Measurements from ENCODE around the gene MDC1. TPM values are rescaled to one million over a fixed set of nuclear protein-coding genes. Genes with fewer than 3 reads are reported as not detected.

MDC1 gene
- total RNA-seq, 5 donors from 2014 or later (not counting 1 experiment from before 2014, with no cell fraction given): 42.3 to 69.7 (median 53.4) TPM

- H3K27me3 ChIP-seq (replicated peaks in 1 of 2; ENCODE audit: control insufficient read depth in 2 of 2, extremely low read depth in 1 of 2, insufficient read depth in 2 of 2, low read length in 1 of 2): no peaks in the 10 kb centered on the region
- DNase-seq (no peak), ATAC-seq (replicated peaks in 1 of 4) (no peak)
- H3K9me3 Mint-ChIP-seq: no peaks in the 10 kb centered on the region
- peak overlapping the region; percentile 69 to 71 for H3K4me3 ChIP-seq (ENCODE audit: control insufficient read depth in 1 of 2, extremely low read depth in 1 of 2, low read length in 1 of 2)
- no peaks in the 10 kb centered on the region for H3K9me3 ChIP-seq
- ChIA-PET POLR2A (interaction anchor here in 1 of 2 donors (0.7 to 1.2 kb wide), 6 partner anchors 28 to 184 kb away, joined by 3 to 14 read pairs (median 4); no protein-coding TSS in a partner anchor), CTCF (interaction anchor here (0.6 to 9.1 kb wide), 9 partner anchors 14 to 824 kb away, joined by 3 to 254 read pairs (median 3); partner anchors contain the start of gene DHX16 (in 1 of the 2))
- no peaks in the 10 kb centered on the region for H3K27me3 Mint-ChIP-seq
- 7% methylated on average over 5 of the region's 8 CpGs for WGBS (ENCODE audit: insufficient coverage)
- H3K27ac ChIP-seq (ENCODE audit: low read length): peak overlapping the region; percentile 93
- peaks cover 53 to 63% (median 54%) of the 10 kb centered on the region in 3 donors for H3K4me1 Mint-ChIP-seq
- peak overlapping the region; percentile 95 to 98 (median 97) for H3K4me3 Mint-ChIP-seq
- H3K36me3 Mint-ChIP-seq: peaks cover 34% of the 10 kb centered on the region
- peak overlapping the region; percentile 99 for H3K27ac Mint-ChIP-seq
- H3K36me3 ChIP-seq (ENCODE audit: control insufficient read depth in 2 of 2, extremely low read depth in 1 of 2, insufficient read depth in 1 of 2, low read length in 1 of 2): peaks cover 0 to 27% of the 10 kb centered on the region in 2 donors
- H3K4me1 ChIP-seq (ENCODE audit: control insufficient read depth in 1 of 2, extremely low read depth in 1 of 2, insufficient read depth in 2 of 2, low read length in 2 of 2): peaks cover 14 to 38% of the 10 kb centered on the region in 2 experiments
These were observed 277 bp downstream of the MDC1 start for GRCh38 chr6:30716879-30717128.

- Mint-ChIP-seq H3K27ac (no peak overlapping the region), H3K4me1 (peaks cover 44 to 56% (median 47%) of the 10 kb centered on the region in 3 donors), H3K4me3 (no peak overlapping the region), H3K27me3 (no peaks in the 10 kb centered on the region), H3K9me3 (no peaks in the 10 kb centered on the region), H3K36me3 (peaks cover 48% of the 10 kb centered on the region)
- Histone ChIP-seq H3K4me3 (ENCODE audit: control insufficient read depth in 1 of 2, extremely low read depth in 1 of 2, low read length in 1 of 2) (no peak overlapping the region), H3K9me3 (no peaks in the 10 kb centered on the region), H3K36me3 (ENCODE audit: control insufficient read depth in 2 of 2, extremely low read depth in 1 of 2, insufficient read depth in 1 of 2, low read length in 1 of 2) (peaks cover 0 to 45% of the 10 kb centered on the region in 2 donors), H3K27me3 (replicated peaks in 1 of 2; ENCODE audit: control insufficient read depth in 2 of 2, extremely low read depth in 1 of 2, insufficient read depth in 2 of 2, low read length in 1 of 2) (no peaks in the 10 kb centered on the region), H3K4me1 (ENCODE audit: control insufficient read depth in 1 of 2, extremely low read depth in 1 of 2, insufficient read depth in 2 of 2, low read length in 2 of 2) (peaks cover 6 to 30% of the 10 kb centered on the region in 2 experiments), H3K27ac (ENCODE audit: low read length) (no peak overlapping the region)
- POLR2A ChIA-PET: no interaction called here
- CTCF ChIA-PET: no interaction called here
- DNase-seq (no peak), ATAC-seq (replicated peaks in 1 of 4) (no peak)
- no CpG with 5 or more reads among the region's 1 CpG for WGBS (ENCODE audit: insufficient coverage)
These were observed 2.8 kb downstream of the MDC1 start for GRCh38 chr6:30714263-30714662.

- peaks cover 32 to 51% (median 36%) of the 10 kb centered on the region in 3 donors for H3K4me1 Mint-ChIP-seq
- no peaks in the 10 kb centered on the region for H3K9me3 Mint-ChIP-seq
- Histone ChIP-seq H3K36me3 (ENCODE audit: control insufficient read depth in 2 of 2, extremely low read depth in 1 of 2, insufficient read depth in 1 of 2, low read length in 1 of 2) (peaks cover 0 to 52% of the 10 kb centered on the region in 2 donors), H3K27me3 (replicated peaks in 1 of 2; ENCODE audit: control insufficient read depth in 2 of 2, extremely low read depth in 1 of 2, insufficient read depth in 2 of 2, low read length in 1 of 2) (no peaks in the 10 kb centered on the region), H3K27ac (ENCODE audit: low read length) (no peak overlapping the region), H3K4me1 (ENCODE audit: control insufficient read depth in 1 of 2, extremely low read depth in 1 of 2, insufficient read depth in 2 of 2, low read length in 2 of 2) (peaks cover 3 to 21% of the 10 kb centered on the region in 2 experiments), H3K4me3 (ENCODE audit: control insufficient read depth in 1 of 2, extremely low read depth in 1 of 2, low read length in 1 of 2) (no peak overlapping the region), H3K9me3 (no peaks in the 10 kb centered on the region)
- H3K27ac Mint-ChIP-seq: peak overlapping the region in 1 of 2 donors; percentile 65
- H3K36me3 Mint-ChIP-seq: peaks cover 56% of the 10 kb centered on the region
- DNase-seq (no peak), ATAC-seq (replicated peaks in 1 of 4) (no peak)
- WGBS (ENCODE audit: insufficient coverage): 85% methylated on average over 7 of the region's 7 CpGs
- H3K27me3 Mint-ChIP-seq: no peaks in the 10 kb centered on the region
- CTCF ChIA-PET: interaction anchor here in 1 of 2 donors (1.1 kb wide), 1 partner anchor 33 kb away, joined by 4 read pairs; no protein-coding TSS in a partner anchor
- H3K4me3 Mint-ChIP-seq: no peak overlapping the region
- POLR2A ChIA-PET: no interaction called here
These were observed 4.6 kb downstream of the MDC1 start for GRCh38 chr6:30712441-30712945.

- Histone ChIP-seq H3K27me3 (replicated peaks in 1 of 2; ENCODE audit: control insufficient read depth in 2 of 2, extremely low read depth in 1 of 2, insufficient read depth in 2 of 2, low read length in 1 of 2) (no peaks in the 10 kb centered on the region), H3K27ac (ENCODE audit: low read length) (no peak overlapping the region), H3K4me1 (ENCODE audit: control insufficient read depth in 1 of 2, extremely low read depth in 1 of 2, insufficient read depth in 2 of 2, low read length in 2 of 2) (peaks cover 3 to 18% of the 10 kb centered on the region in 2 experiments), H3K9me3 (no peaks in the 10 kb centered on the region), H3K4me3 (ENCODE audit: control insufficient read depth in 1 of 2, extremely low read depth in 1 of 2, low read length in 1 of 2) (no peak overlapping the region), H3K36me3 (ENCODE audit: control insufficient read depth in 2 of 2, extremely low read depth in 1 of 2, insufficient read depth in 1 of 2, low read length in 1 of 2) (peaks cover 0 to 57% of the 10 kb centered on the region in 2 donors)
- WGBS (ENCODE audit: insufficient coverage): no CpG with 5 or more reads among the region's 1 CpG
- ATAC-seq (replicated peaks in 1 of 4): no peak
- Mint-ChIP-seq H3K27ac (peak overlapping the region in 1 of 2 donors; percentile 65), H3K4me1 (peaks cover 27 to 44% (median 31%) of the 10 kb centered on the region in 3 donors), H3K27me3 (no peaks in the 10 kb centered on the region), H3K36me3 (peaks cover 57% of the 10 kb centered on the region), H3K4me3 (no peak overlapping the region), H3K9me3 (no peaks in the 10 kb centered on the region)
- POLR2A ChIA-PET: no interaction called here
- no peak for DNase-seq
- CTCF ChIA-PET: interaction anchor here in 1 of 2 donors (1.1 kb wide), 1 partner anchor 33 kb away, joined by 4 read pairs; no protein-coding TSS in a partner anchor
These were observed 5.2 kb downstream of the MDC1 start for GRCh38 chr6:30711758-30712380.

GRCh38 chr6:30709101-30709868 lies 7.8 kb downstream of the MDC1 start:
- Histone ChIP-seq H3K9me3 (no peaks in the 10 kb centered on the region), H3K27ac (ENCODE audit: low read length) (no peak overlapping the region), H3K4me1 (ENCODE audit: control insufficient read depth in 1 of 2, extremely low read depth in 1 of 2, insufficient read depth in 2 of 2, low read length in 2 of 2) (peaks cover 0 to 7% of the 10 kb centered on the region in 2 experiments), H3K27me3 (replicated peaks in 1 of 2; ENCODE audit: control insufficient read depth in 2 of 2, extremely low read depth in 1 of 2, insufficient read depth in 2 of 2, low read length in 1 of 2) (no peaks in the 10 kb centered on the region), H3K4me3 (ENCODE audit: control insufficient read depth in 1 of 2, extremely low read depth in 1 of 2, low read length in 1 of 2) (no peak overlapping the region), H3K36me3 (ENCODE audit: control insufficient read depth in 2 of 2, extremely low read depth in 1 of 2, insufficient read depth in 1 of 2, low read length in 1 of 2) (peaks cover 6 to 57% of the 10 kb centered on the region in 2 donors)
- peaks cover 66% of the 10 kb centered on the region for H3K36me3 Mint-ChIP-seq
- POLR2A ChIA-PET: no interaction called here
- H3K4me1 Mint-ChIP-seq: peaks cover 9 to 20% (median 16%) of the 10 kb centered on the region in 3 donors
- no peak for ATAC-seq (replicated peaks in 1 of 4)
- WGBS (ENCODE audit: insufficient coverage): no CpG with 5 or more reads among the region's 2 CpGs
- no peak overlapping the region for H3K4me3 Mint-ChIP-seq
- H3K27me3 Mint-ChIP-seq: no peaks in the 10 kb centered on the region
- no peak for DNase-seq
- no peaks in the 10 kb centered on the region for H3K9me3 Mint-ChIP-seq
- H3K27ac Mint-ChIP-seq: no peak overlapping the region
- CTCF ChIA-PET: no interaction called here

GRCh38 chr6:30707281-30707850 lies 9.7 kb downstream of the MDC1 start:
- DNase-seq (no peak), ATAC-seq (replicated peaks in 1 of 4) (no peak)
- Histone ChIP-seq H3K4me3 (ENCODE audit: control insufficient read depth in 1 of 2, extremely low read depth in 1 of 2, low read length in 1 of 2) (no peak overlapping the region), H3K27me3 (replicated peaks in 1 of 2; ENCODE audit: control insufficient read depth in 2 of 2, extremely low read depth in 1 of 2, insufficient read depth in 2 of 2, low read length in 1 of 2) (no peaks in the 10 kb centered on the region), H3K4me1 (ENCODE audit: control insufficient read depth in 1 of 2, extremely low read depth in 1 of 2, insufficient read depth in 2 of 2, low read length in 2 of 2) (peaks cover 0 to 7% of the 10 kb centered on the region in 2 experiments), H3K9me3 (no peaks in the 10 kb centered on the region), H3K27ac (ENCODE audit: low read length) (no peak overlapping the region), H3K36me3 (ENCODE audit: control insufficient read depth in 2 of 2, extremely low read depth in 1 of 2, insufficient read depth in 1 of 2, low read length in 1 of 2) (peaks cover 10 to 54% of the 10 kb centered on the region in 2 donors)
- CTCF ChIA-PET: interaction anchor here in 1 of 2 donors (0.6 kb wide), 1 partner anchor 191 kb away, joined by 5 read pairs; no protein-coding TSS in a partner anchor
- H3K4me1 Mint-ChIP-seq: peaks cover 5 to 12% (median 10%) of the 10 kb centered on the region in 3 donors
- no peaks in the 10 kb centered on the region for H3K9me3 Mint-ChIP-seq
- no peak overlapping the region for H3K27ac Mint-ChIP-seq
- no peak overlapping the region for H3K4me3 Mint-ChIP-seq
- peaks cover 64% of the 10 kb centered on the region for H3K36me3 Mint-ChIP-seq
- 100% methylated on average over 1 of the region's 6 CpGs for WGBS (ENCODE audit: insufficient coverage)
- POLR2A ChIA-PET: interaction anchor here in 1 of 2 donors (0.6 kb wide), 1 partner anchor 1447 kb away, joined by 5 read pairs; no protein-coding TSS in a partner anchor
- H3K27me3 Mint-ChIP-seq: no peaks in the 10 kb centered on the region
